Skin of body (tissue), 2 donors: Measurements from ENCODE around the gene KCNC3. TPM values are rescaled to one million over a fixed set of nuclear protein-coding genes. Genes with fewer than 3 reads are reported as not detected.

ENCODE experiments used
- DNase-seq: peaks from one replicate; lab custom pipeline; 2025; lab: John Stamatoyannopoulos, UW
- total RNA-seq: library from RNA; depleted of rRNA; stranded (reverse); fragments of >200 nt; gene quantifications from one replicate; pipeline ENCODE4 v1.2.3, GENCODE V29; 2014

Gene KCNC3
- total RNA-seq, 1 donor from 2014 or later: 0.59 TPM

DNA sequence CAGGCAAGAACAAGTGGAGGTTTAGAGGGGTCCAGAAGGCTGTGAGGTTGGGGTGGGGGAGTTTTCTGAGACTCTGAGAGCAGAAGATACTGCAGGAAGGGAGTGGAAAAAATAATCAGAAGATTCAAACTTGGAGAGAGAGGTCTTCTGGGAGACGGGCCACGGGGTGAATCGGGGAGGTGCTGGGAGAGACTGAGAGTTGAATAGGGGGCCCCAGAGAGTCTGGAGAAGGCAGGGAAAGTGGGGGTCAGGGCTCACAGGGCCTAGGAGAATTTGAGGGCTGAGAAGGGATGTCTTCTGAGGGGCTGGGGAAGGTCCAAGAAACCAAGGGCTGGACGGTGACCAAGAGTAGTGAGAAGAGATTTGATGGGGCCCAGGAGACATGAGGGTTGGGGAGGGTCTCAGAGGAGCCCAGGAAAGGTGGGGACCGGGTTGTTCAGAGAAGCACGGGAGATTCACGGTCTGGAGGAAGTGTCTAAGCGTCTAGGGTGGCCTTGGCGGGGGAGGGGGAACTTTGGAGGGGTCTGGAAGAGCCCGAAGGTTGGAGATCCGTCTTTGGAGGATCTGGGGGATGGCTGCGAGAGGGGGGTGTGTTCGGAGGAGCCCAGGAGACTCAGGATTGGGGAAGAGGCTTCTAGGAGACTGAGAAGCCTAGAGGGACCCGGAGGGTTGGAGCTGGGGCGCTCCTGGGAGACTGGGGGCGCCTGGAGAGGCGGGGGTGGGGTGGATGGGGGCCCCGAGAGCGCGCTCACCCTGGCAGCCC is 1.5 kb downstream of the KCNC3 start:
- no peak for DNase-seq

DNA sequence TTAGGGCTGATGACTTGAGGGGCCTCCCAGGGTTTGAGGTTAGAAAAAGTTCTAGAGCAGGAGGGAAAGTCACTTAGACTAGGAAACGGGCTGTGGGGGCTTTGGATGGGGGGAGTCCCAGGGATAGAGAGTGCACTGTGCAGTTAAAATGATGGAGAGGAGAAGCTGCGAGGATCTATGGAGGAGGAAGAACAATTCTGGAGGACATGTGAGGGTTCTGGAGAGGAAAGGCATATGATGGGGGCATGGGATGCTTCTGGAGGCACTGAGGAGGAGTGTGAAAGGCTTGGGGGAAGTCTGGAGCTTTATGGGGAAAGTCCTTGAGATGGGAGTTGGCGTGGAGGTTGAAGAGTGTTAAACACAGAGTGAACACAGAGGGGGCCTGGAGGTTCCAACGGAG is 2.2 kb downstream of the KCNC3 start:
- no peak for DNase-seq

DNA sequence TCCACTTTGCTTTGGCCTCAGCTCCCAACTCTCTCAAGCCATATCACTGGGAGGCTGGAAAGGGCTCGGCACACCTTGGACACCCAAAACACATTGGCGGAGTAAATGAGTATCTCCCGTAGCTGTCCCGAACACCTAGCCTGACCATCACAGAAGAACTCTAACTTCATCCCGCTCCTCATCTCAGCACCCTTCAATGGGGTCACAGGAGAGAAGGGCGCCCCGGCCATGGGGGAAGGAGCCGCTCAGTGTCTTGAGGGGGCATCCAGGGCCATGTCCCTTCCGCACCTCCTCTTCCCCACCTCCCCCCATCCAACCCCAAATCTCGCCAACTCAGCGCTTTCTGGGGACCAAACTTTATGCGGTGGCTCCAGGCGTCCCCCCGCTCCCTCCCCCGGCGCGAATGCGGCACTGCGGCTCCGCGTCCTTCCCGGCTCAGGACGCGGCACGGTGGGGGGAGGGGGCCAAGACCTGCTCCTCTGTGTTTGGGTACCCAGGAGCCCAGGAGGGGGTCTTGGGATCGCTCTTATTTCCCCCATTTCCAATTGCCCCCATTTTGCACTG is 3.0 kb downstream of the KCNC3 start:
- no peak for DNase-seq

DNA sequence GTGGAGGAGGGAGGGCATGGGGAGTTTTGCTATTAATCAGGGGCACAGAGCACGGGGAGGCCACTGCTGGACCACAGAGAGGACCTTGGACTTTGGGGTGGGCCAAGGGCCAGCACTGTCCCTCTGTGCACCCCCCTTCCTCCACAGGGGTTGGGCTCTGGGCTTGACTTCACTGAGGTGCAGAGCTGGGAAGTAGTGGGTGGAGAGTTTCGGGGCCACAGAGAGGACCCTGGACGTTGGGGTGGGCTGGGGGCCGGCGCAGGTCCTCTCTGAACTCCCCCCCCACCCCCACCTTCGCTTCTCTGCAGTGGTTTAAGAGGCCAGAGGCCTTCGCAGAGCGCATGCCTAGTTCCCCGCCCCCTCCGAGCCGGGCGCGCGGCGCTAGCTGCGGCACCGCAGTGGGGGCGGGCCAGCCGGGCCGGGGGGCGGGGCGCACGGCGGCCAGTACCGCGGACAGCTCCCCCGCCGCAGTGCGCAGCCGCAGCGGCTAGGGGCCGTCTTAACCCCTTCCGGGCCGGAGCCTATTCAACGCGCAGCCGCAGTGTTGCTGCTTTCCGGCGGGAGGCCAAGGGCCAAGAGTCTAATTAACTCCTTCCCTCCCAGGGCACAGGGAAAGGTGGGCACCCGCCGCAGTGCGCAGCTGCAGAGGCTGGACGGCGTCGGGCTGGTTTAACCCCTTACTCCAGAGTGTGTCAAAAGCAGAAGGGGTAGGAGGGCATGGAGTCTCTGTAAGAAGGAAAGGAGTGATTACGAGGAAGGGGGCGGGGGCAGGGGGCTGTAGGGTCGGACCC is 3.7 kb downstream of the KCNC3 start:
- DNase-seq: peak; percentile 19

- DNase-seq: no peak
Observed at GRCh38 chr19:50324331-50324730, 4.8 kb downstream of the KCNC3 start.

GRCh38 chr19:50323782-50324133 is 5.4 kb downstream of the KCNC3 start:
- DNase-seq: no peak

- no peak for DNase-seq
Observed at GRCh38 chr19:50322931-50323781, 6.0 kb downstream of the KCNC3 start.

- DNase-seq: no peak
Observed at GRCh38 chr19:50322234-50322633, 6.9 kb downstream of the KCNC3 start.

DNA sequence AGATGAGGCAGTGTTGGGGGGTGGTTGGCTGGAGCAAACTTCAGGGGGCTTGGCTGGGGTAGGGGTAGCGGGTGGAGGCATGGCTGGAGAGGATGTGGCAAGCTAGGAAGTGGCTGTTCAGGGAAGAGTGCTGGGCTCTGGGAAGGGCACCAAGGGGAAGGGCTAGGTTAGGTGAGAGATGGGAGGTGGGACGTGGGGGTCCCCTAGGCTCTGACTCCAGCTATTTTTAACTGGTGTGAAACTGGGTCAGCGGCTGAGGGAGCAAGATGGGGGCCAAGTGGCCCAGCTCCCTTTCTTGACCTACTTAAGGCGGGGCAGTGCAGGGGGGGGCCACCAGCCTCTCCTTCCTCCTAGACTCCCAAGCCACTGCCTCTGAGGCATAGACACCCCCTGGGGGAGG is 7.3 kb downstream of the KCNC3 start:
- DNase-seq: no peak

GRCh38 chr19:50320596-50320995 is 8.6 kb downstream of the KCNC3 start:
- no peak for DNase-seq

DNA sequence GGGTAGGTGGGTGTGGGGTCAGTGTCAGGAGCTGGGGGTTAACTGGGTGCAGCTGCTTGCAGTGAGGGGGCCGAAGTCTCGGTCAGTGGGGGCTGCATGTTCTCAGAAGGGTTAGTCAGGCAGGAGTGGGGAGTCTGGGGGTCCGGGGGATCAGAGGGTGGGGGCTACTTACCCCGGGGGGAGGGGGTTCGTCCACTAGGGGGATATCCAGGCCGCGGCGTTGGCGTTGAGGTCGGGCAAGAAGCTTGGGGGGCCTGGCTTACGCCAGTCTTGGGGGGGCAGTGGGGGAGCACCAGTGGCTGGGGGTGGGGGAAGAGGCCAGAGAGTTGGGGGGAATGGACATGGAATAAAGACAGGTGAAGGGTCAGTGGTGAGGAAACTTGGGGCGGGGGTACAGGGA is 9.1 kb downstream of the KCNC3 start:
- no peak for DNase-seq

GRCh38 chr19:50319156-50319555 is 10.0 kb downstream of the KCNC3 start:
- no peak for DNase-seq

- DNase-seq: no peak
Observed at GRCh38 chr19:50318438-50318837, 10.7 kb downstream of the KCNC3 start.

- no peak for DNase-seq
Observed at GRCh38 chr19:50317115-50317514, 12.1 kb downstream of the KCNC3 start.

DNA sequence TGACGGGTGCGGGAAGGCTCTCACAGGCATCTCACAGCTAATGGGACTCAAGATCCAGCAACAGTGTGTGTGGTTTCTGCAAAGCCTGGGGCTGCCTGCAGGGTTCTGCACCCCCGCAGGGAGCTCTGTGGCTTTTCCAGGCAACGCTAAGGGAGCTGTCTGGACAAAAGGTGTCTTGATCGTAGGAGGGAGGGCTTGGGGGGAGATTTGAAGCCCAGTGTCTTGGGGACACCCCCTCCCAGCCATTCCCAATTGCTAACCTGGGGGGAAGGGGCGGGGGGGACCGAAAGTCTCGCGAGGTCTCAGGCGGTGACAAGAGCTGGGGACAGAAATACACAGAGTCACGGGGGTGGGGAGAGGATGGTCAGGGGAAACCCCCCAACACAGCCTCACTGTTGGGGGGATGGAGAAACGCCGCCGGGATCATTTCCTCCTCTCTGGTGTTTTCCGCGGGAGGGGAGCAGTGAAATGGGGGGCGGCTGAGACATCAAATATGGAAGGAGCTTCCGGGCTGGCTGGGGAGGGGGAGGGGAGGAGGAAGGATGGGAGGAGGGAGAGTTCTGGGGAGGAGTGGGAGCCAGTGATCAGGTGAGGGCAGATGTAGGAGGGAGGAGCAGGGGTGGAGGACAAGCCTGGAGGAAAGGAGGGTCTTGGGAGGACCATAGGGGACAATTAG is 13.3 kb downstream of the KCNC3 start:
- DNase-seq: no peak

DNA sequence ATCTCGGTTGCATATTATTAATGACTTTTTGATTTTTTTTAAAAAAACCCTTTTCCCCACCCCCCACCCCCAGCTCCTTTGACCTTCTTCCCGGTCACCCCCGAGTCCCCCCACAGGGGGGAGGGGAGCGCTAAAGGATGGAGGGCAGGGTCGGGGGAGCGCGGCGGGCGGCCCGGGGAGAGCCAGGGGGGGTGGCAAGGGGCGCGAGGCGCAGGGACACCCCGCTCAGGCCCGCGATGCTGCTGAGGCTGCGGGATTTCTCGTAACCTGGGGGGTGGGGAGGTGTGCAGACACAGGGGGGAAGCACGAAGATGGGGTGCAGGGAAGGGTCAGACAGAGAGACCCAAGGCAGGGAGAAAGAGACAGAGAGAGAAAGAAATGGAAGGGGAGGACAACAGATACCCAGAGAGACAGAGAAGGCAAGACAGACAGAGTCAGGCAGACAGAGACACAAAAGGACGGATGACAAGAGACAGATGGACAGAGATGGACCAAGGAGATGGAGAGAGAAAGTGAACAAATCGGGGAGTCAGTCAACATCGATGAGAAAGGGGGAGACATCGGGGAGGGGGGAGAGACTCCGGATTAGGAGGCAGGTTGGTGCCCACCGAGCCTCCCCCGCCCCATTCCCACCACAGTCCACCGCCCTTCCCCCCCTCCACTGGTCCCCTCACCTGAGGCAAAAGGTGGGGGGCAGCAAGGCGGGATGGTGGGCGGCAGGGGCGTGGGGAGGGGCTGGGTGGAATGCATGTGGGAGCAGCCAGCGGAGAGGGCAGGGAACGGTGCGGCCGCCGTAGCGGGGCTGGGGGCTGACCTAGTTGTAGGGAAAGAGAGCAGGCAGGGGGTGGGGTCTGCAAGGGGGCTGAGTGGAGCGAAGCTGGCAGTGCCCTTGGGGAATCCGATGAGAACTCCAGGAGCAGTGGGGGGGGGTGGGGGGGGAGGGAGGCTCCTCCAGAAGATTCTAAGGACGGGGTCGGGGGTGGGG is 14.2 kb downstream of the KCNC3 start:
- no peak for DNase-seq

DNA sequence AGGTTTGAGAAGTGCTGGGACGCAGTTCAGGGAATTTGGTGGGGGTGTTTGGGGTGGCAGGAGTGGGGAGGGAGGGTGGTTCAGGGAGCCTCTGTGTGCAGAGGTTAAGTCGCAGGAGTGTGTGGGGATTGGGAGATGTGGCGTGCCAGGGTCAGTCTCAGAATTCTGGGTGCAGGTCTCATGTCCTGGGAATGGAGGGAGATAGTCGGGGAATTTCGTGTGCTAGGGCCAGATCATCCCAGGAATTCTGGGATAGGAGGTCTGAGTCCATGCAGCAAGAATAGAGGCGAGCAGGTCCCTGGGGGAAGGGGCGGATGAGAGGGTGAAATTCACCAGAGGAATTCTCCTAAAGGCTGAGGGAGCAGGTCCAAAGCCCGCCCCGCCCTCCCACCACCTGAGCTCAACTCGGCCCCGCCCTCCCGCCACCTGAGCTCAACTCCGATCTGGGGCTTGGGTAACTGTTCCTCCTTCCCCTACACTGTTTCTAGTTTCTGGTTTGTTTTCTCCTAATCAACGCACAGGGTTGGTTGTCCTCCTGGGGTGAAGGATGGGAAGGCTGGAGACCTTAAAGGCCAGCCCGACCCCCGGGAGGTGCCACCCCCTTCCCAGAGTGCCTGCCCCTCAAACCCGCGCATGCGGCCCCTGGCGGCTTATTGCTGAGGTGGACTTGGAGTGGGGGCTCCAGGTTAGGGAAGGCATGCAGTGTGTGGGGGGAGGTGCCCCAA is 15.2 kb downstream of the KCNC3 start:
- DNase-seq: no peak

GRCh38 chr19:50312967-50313811 is 16.0 kb downstream of the KCNC3 start:
- no peak for DNase-seq
